ENCODE results near the gene ATG9B. TPM values are rescaled to one million over a fixed set of nuclear protein-coding genes. Genes with fewer than 3 reads are reported as not detected.

The ATG9B gene
- total and polyA plus RNA-seq, 5 experiments from 2014 or later: 9.2 to 42.2 (median 34.6) TPM

- H3K4me3 Mint-ChIP-seq: peak within 1 kb of the TSS; percentile 88 to 97 (median 94)
- H3K9me3 Mint-ChIP-seq: no peaks in the 10 kb centered on the region
- H3K27ac Mint-ChIP-seq: peak within 1 kb of the TSS; percentile 85 to 98 (median 96)
- no peak for DNase-seq
- POLR2A ChIA-PET: interaction anchor here (1.0 to 5.2 kb wide), 5 partner anchors 22 to 60 kb away, joined by 3 to 42 read pairs (median 23); partner anchors contain the start of genes ABCB8, AGAP3, FASTK and TMUB1
- no peaks in the 10 kb centered on the region for H3K36me3 Mint-ChIP-seq
- peaks cover 21 to 56% (median 49%) of the 10 kb centered on the region in 4 donors for H3K4me1 Mint-ChIP-seq
- peaks cover 0 to 3% (median 0%) of the 10 kb centered on the region in 5 donors for H3K27me3 Mint-ChIP-seq
- ATAC-seq: peak; percentile 6 to 13
These were observed 33.3 kb upstream of the ATG9B start, which contains the start of gene CDK5 for GRCh38 chr7:151057506-151057988. CDK5 (minus strand) TSS chr7:151057897; CDS start chr7:151057848, 49 bp downstream.

- H3K4me3 Mint-ChIP-seq: peak overlapping the region; percentile 88 to 97 (median 94)
- H3K36me3 Mint-ChIP-seq: no peaks in the 10 kb centered on the region
- ATAC-seq: no peak
- peak overlapping the region in 8 of 10 donors; percentile 31 to 97 (median 86) for H3K27ac Mint-ChIP-seq
- H3K4me1 Mint-ChIP-seq: peaks cover 21 to 58% (median 51%) of the 10 kb centered on the region in 4 donors
- no peaks in the 10 kb centered on the region for H3K9me3 Mint-ChIP-seq
- POLR2A ChIA-PET: interaction anchor here (0.8 to 5.2 kb wide), 6 partner anchors 22 to 60 kb away, joined by 3 to 42 read pairs (median 22); partner anchors contain the start of genes ABCB8, AGAP3, FASTK and TMUB1
- H3K27me3 Mint-ChIP-seq: peaks cover 0 to 4% (median 0%) of the 10 kb centered on the region in 5 donors
- no peak for DNase-seq
These were observed 32.6 kb upstream of the ATG9B start for GRCh38 chr7:151056666-151057505.

GRCh38 chr7:151056283-151056665 lies 32.0 kb upstream of the ATG9B start:
- no peak overlapping the region for H3K27ac Mint-ChIP-seq
- H3K9me3 Mint-ChIP-seq: no peaks in the 10 kb centered on the region
- ATAC-seq (no peak), DNase-seq (no peak)
- peak overlapping the region; percentile 59 to 97 (median 94) for H3K4me3 Mint-ChIP-seq
- peaks cover 15 to 52% (median 48%) of the 10 kb centered on the region in 4 donors for H3K4me1 Mint-ChIP-seq
- no peaks in the 10 kb centered on the region for H3K36me3 Mint-ChIP-seq
- POLR2A ChIA-PET: interaction anchor here (0.6 to 5.2 kb wide), 4 partner anchors 16 to 651 kb away, joined by 3 to 42 read pairs (median 4); partner anchors contain the start of genes ABCB8 and FASTK
- peaks cover 0 to 5% (median 0%) of the 10 kb centered on the region in 5 donors for H3K27me3 Mint-ChIP-seq

- peaks cover 0 to 5% (median 0%) of the 10 kb centered on the region in 5 donors for H3K27me3 Mint-ChIP-seq
- no peak overlapping the region for H3K27ac Mint-ChIP-seq
- POLR2A ChIA-PET: no interaction called here
- H3K4me3 Mint-ChIP-seq: peak overlapping the region in 1 of 10 donors; percentile 22
- peaks cover 17 to 37% (median 31%) of the 10 kb centered on the region in 4 donors for H3K4me1 Mint-ChIP-seq
- DNase-seq: no peak
- H3K9me3 Mint-ChIP-seq: no peaks in the 10 kb centered on the region
- ATAC-seq: no peak
- H3K36me3 Mint-ChIP-seq: no peaks in the 10 kb centered on the region
These were observed 29.5 kb upstream of the ATG9B start for GRCh38 chr7:151053751-151054150.

- peaks cover 0 to 5% (median 0%) of the 10 kb centered on the region in 5 donors for H3K27me3 Mint-ChIP-seq
- no peak for DNase-seq
- peaks cover 13 to 32% (median 26%) of the 10 kb centered on the region in 4 donors for H3K4me1 Mint-ChIP-seq
- H3K27ac Mint-ChIP-seq: no peak overlapping the region
- no peaks in the 10 kb centered on the region for H3K9me3 Mint-ChIP-seq
- POLR2A ChIA-PET: interaction anchor here (0.7 kb wide), 1 partner anchor 34 kb away, joined by 3 read pairs; no protein-coding TSS in a partner anchor
- H3K4me3 Mint-ChIP-seq: peak overlapping the region in 1 of 10 donors; percentile 38
- no peaks in the 10 kb centered on the region for H3K36me3 Mint-ChIP-seq
- no peak for ATAC-seq
These were observed 28.8 kb upstream of the ATG9B start for GRCh38 chr7:151053096-151053495.

- Mint-ChIP-seq H3K36me3 (no peaks in the 10 kb centered on the region), H3K27me3 (peaks cover 0 to 5% (median 0%) of the 10 kb centered on the region in 5 donors), H3K4me3 (no peak overlapping the region), H3K9me3 (no peaks in the 10 kb centered on the region), H3K27ac (no peak overlapping the region), H3K4me1 (peaks cover 7 to 21% (median 12%) of the 10 kb centered on the region in 4 donors)
- peak; percentile 90 to 93 for ATAC-seq
- DNase-seq: peak; percentile 26 to 79 (median 62)
- POLR2A ChIA-PET: interaction anchor here (0.8 to 1.0 kb wide), 5 partner anchors 23 to 43 kb away, joined by 3 to 4 read pairs (median 3); partner anchors contain the start of gene ABCB8
These were observed 26.8 kb upstream of the ATG9B start for GRCh38 chr7:151051108-151051507.

- POLR2A ChIA-PET: no interaction called here
- no peaks in the 10 kb centered on the region for H3K9me3 Mint-ChIP-seq
- H3K27ac Mint-ChIP-seq: peak overlapping the region in 1 of 10 donors; percentile 55
- ATAC-seq: no peak
- peaks cover 0 to 12% (median 0%) of the 10 kb centered on the region in 3 donors for H3K36me3 Mint-ChIP-seq
- H3K4me1 Mint-ChIP-seq: peaks cover 7 to 14% (median 12%) of the 10 kb centered on the region in 4 donors
- H3K4me3 Mint-ChIP-seq: no peak overlapping the region
- no peak for DNase-seq
- peaks cover 0 to 4% (median 0%) of the 10 kb centered on the region in 5 donors for H3K27me3 Mint-ChIP-seq
These were observed 24.7 kb upstream of the ATG9B start for GRCh38 chr7:151048911-151049463.

- Mint-ChIP-seq H3K27ac (peak within 1 kb of the TSS in 2 of 10 donors; percentile 55 to 63), H3K4me3 (no peak within 1 kb of the TSS), H3K9me3 (no peaks in the 10 kb centered on the region), H3K36me3 (peaks cover 0 to 12% (median 0%) of the 10 kb centered on the region in 3 donors), H3K4me1 (peaks cover 6 to 14% (median 10%) of the 10 kb centered on the region in 4 donors), H3K27me3 (peaks cover 0 to 4% (median 0%) of the 10 kb centered on the region in 5 donors)
- DNase-seq (no peak), ATAC-seq (no peak)
- POLR2A ChIA-PET: interaction anchor here (0.6 kb wide), 1 partner anchor 42 kb away, joined by 6 read pairs; no protein-coding TSS in a partner anchor
These were observed 23.9 kb upstream of the ATG9B start, which contains the start of gene ASIC3 for GRCh38 chr7:151047976-151048815. ASIC3 (plus strand) TSS chr7:151048531; CDS start chr7:151048886, 355 bp downstream.

GRCh38 chr7:151046603-151047573 lies 22.6 kb upstream of the ATG9B start:
- Mint-ChIP-seq H3K36me3 (peaks cover 0 to 14% (median 0%) of the 10 kb centered on the region in 3 donors), H3K4me1 (peaks cover 0 to 8% (median 3%) of the 10 kb centered on the region in 4 donors), H3K27ac (peak overlapping the region in 3 of 10 donors; percentile 15 to 63 (median 29)), H3K27me3 (peaks cover 0 to 1% (median 0%) of the 10 kb centered on the region in 5 donors), H3K9me3 (no peaks in the 10 kb centered on the region), H3K4me3 (no peak overlapping the region)
- DNase-seq (no peak), ATAC-seq (no peak)
- POLR2A ChIA-PET: interaction anchor here (1.3 kb wide), 1 partner anchor 20 kb away, joined by 3 read pairs; no protein-coding TSS in a partner anchor

GRCh38 chr7:151045967-151046366 lies 21.7 kb upstream of the ATG9B start:
- no peak overlapping the region for H3K4me3 Mint-ChIP-seq
- POLR2A ChIA-PET: no interaction called here
- no peak for ATAC-seq
- H3K9me3 Mint-ChIP-seq: no peaks in the 10 kb centered on the region
- DNase-seq: no peak
- peaks cover 0 to 6% (median 2%) of the 10 kb centered on the region in 4 donors for H3K4me1 Mint-ChIP-seq
- H3K36me3 Mint-ChIP-seq: peaks cover 0 to 17% (median 0%) of the 10 kb centered on the region in 3 donors
- peak overlapping the region in 1 of 10 donors; percentile 55 for H3K27ac Mint-ChIP-seq
- H3K27me3 Mint-ChIP-seq: no peaks in the 10 kb centered on the region
